ENCODE data around the gene RET.

RET gene

DNA sequence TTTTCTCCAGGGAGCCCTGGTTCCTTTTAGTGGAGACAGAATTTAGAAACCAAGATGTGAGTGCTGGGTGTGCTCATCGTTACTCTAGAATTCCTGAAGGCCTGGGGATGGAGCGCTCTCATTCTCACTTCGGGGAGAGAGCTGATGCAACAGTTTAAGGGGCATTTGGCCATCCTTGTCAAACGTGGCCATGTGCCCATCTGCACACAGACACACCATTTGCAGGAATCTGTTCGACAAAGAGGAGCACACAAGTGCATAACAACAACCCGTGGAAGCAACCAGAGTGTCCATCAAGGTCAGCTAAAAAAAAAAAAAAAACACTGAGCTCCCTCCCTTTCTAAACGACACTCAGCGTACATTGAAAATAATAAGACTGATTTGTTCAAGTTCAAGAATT is 23.0 kb upstream of the RET start:
- ChIA-PET POLR2A (no interaction called here), CTCF (interaction anchor here (0.6 to 0.7 kb wide), 2 partner anchors 271 to 343 kb away, joined by 3 read pairs; no protein-coding TSS in a partner anchor)
- no peaks in the 10 kb centered on the region for H3K36me3 ChIP-seq (ENCODE audit: control insufficient read depth in 2 of 2, insufficient read depth in 1 of 2, low read length in 2 of 2)
- H3K4me1 ChIP-seq (ENCODE audit: control insufficient read depth, insufficient read depth, low read length) = no peaks in the 10 kb centered on the region
- no peak overlapping the region for H3K4me3 ChIP-seq (ENCODE audit: low read depth, low read length)
- H3K27ac ChIP-seq (ENCODE audit: extremely low read depth, low read depth, low read length) = no peak overlapping the region
- no peaks in the 10 kb centered on the region for H3K9me3 ChIP-seq (ENCODE audit: control insufficient read depth, insufficient read depth, low read depth, low read length)
- TF ChIP-seq, protein P1, sequence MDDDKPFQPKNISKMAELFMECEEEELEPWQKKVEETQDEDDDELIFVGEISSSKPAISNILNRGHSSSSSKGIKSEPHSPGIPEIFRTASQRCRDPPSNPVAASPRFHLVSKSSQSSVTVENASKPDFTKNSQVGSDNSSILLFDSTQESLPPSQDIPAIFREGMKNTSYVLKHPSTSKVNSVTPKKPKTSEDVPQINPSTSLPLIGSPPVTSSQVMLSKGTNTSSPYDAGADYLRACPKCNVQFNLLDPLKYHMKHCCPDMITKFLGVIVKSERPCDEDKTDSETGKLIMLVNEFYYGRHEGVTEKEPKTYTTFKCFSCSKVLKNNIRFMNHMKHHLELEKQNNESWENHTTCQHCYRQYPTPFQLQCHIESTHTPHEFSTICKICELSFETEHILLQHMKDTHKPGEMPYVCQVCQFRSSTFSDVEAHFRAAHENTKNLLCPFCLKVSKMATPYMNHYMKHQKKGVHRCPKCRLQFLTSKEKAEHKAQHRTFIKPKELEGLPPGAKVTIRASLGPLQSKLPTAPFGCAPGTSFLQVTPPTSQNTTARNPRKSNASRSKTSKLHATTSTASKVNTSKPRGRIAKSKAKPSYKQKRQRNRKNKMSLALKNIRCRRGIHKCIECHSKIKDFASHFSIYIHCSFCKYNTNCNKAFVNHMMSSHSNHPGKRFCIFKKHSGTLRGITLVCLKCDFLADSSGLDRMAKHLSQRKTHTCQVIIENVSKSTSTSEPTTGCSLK (tag by site-specific recombination; IDR thresholded peaks at IDR 0.05) = no peak
- no peak for TF ChIP-seq ZBTB48 (tag by site-specific recombination; IDR thresholded peaks at IDR 0.05)
- TF ChIP-seq ZNF19 (tag by site-specific recombination; IDR thresholded peaks at IDR 0.05; ENCODE audit: low read depth) = no peak
- TF ChIP-seq ZNF544 (tag by site-specific recombination; IDR thresholded peaks at IDR 0.05) = no peak
- TF ChIP-seq, protein P2, sequence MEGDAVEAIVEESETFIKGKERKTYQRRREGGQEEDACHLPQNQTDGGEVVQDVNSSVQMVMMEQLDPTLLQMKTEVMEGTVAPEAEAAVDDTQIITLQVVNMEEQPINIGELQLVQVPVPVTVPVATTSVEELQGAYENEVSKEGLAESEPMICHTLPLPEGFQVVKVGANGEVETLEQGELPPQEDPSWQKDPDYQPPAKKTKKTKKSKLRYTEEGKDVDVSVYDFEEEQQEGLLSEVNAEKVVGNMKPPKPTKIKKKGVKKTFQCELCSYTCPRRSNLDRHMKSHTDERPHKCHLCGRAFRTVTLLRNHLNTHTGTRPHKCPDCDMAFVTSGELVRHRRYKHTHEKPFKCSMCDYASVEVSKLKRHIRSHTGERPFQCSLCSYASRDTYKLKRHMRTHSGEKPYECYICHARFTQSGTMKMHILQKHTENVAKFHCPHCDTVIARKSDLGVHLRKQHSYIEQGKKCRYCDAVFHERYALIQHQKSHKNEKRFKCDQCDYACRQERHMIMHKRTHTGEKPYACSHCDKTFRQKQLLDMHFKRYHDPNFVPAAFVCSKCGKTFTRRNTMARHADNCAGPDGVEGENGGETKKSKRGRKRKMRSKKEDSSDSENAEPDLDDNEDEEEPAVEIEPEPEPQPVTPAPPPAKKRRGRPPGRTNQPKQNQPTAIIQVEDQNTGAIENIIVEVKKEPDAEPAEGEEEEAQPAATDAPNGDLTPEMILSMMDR (tag by site-specific recombination; IDR thresholded peaks at IDR 0.05) = no peak
- no peak for TF ChIP-seq ZNF174 (tag by site-specific recombination; IDR thresholded peaks at IDR 0.05)
- TF ChIP-seq HOXC10 (CRISPR knock-in tag; IDR thresholded peaks at IDR 0.05) = no peak
- TF ChIP-seq ZNF366 (tag by site-specific recombination; conservative IDR thresholded peaks at IDR 0.05) = no peak
- TF ChIP-seq ZNF433 (tag by site-specific recombination; IDR thresholded peaks at IDR 0.05; ENCODE audit: low read depth) = no peak
- TF ChIP-seq ZNF184 (tag by site-specific recombination; IDR thresholded peaks at IDR 0.05) = no peak

DNA sequence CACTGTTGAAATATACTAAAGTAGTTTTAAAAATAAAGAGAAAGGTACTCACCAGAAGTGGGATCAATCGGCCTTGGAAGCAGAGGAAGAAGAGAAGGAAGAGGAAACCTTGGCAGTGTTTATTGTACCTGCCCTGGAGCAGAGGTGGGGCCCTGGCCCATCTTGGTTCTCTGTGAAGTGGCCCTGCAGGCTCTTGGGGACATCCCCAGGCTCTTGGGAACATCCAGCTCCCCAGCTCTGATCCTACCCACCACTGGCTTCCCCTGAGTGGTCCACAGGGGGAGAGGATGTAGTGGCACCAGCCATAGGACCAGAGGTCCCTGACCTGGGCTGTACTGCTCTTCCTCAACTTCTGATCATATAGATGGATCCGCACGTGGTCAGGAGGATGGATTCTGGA is 22.3 kb upstream of the RET start:
- Histone ChIP-seq H3K9me3 (ENCODE audit: control insufficient read depth, insufficient read depth, low read depth, low read length) (no peaks in the 10 kb centered on the region), H3K27ac (ENCODE audit: extremely low read depth, low read depth, low read length) (no peak overlapping the region), H3K4me1 (ENCODE audit: control insufficient read depth, insufficient read depth, low read length) (no peaks in the 10 kb centered on the region), H3K36me3 (ENCODE audit: control insufficient read depth in 2 of 2, insufficient read depth in 1 of 2, low read length in 2 of 2) (no peaks in the 10 kb centered on the region), H3K4me3 (ENCODE audit: low read depth, low read length) (no peak overlapping the region)
- ChIA-PET POLR2A (no interaction called here), CTCF (no interaction called here)
- TF ChIP-seq ZNF501 (tag by site-specific recombination; IDR thresholded peaks at IDR 0.05) (no peak), BCL11A (tag by site-specific recombination; IDR thresholded peaks at IDR 0.05; ENCODE audit: low read depth) (no peak), KLF7 (tag by site-specific recombination; IDR thresholded peaks at IDR 0.05; ENCODE audit: borderline replicate concordance) (no peak), ZFP69B (tag by site-specific recombination; IDR thresholded peaks at IDR 0.05) (no peak), GLIS2 (tag by site-specific recombination; IDR thresholded peaks at IDR 0.05) (no peak), ZNF214 (tag by site-specific recombination; IDR thresholded peaks at IDR 0.05; ENCODE audit: borderline replicate concordance) (no peak), OSR2 (tag by site-specific recombination; IDR thresholded peaks at IDR 0.05) (no peak)
- TF ChIP-seq, protein P3, sequence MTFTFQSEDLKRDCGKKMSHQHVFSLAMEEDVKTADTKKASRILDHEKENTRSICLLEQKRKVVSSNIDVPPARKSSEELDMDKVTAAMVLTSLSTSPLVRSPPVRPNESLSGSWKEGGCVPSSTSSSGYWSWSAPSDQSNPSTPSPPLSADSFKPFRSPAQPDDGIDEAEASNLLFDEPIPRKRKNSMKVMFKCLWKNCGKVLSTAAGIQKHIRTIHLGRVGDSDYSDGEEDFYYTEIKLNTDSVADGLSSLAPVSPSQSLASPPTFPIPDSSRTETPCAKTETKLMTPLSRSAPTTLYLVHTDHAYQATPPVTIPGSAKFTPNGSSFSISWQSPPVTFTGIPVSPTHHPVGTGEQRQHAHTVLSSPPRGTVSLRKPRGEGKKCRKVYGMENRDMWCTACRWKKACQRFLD (tag by site-specific recombination; IDR thresholded peaks at IDR 0.05) = no peak

DNA sequence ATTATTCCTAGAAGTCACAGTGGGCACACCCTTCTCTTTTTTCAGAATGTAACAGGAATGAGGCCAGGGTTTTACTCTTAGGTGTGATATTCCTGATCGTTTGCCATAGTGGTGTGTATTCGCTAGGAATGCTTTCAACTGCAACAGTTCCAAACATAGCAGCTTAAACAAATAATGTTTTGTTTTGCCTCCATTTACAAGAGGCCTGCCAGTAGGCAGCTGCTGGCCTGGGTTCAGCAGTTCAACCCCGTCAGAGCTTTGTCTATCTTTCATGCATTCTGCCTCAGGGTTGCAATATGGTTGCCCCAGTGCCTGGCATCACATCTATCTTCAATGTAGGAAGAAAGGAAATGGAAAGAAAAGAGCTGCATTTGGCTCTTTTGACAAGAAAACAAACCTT is 21.7 kb upstream of the RET start:
- H3K9me3 ChIP-seq (ENCODE audit: control insufficient read depth, insufficient read depth, low read depth, low read length) = no peaks in the 10 kb centered on the region
- H3K4me1 ChIP-seq (ENCODE audit: control insufficient read depth, insufficient read depth, low read length) = no peaks in the 10 kb centered on the region
- no peak for TF ChIP-seq SP3 (tag by site-specific recombination; IDR thresholded peaks at IDR 0.05)
- no peak for TF ChIP-seq OSR2 (tag by site-specific recombination; IDR thresholded peaks at IDR 0.05)
- TF ChIP-seq ZNF560 (tag by site-specific recombination; IDR thresholded peaks at IDR 0.05; ENCODE audit: borderline replicate concordance) = no peak
- no peaks in the 10 kb centered on the region for H3K36me3 ChIP-seq (ENCODE audit: control insufficient read depth in 2 of 2, insufficient read depth in 1 of 2, low read length in 2 of 2)
- H3K27ac ChIP-seq (ENCODE audit: extremely low read depth, low read depth, low read length) = no peak overlapping the region
- H3K4me3 ChIP-seq (ENCODE audit: low read depth, low read length) = no peak overlapping the region
- CTCF ChIA-PET = interaction anchor here (1.3 kb wide), 1 partner anchor 24 kb away, joined by 4 read pairs; no protein-coding TSS in a partner anchor
- POLR2A ChIA-PET = no interaction called here

All from HEK293 (cell line).